Thymus (tissue), 11 donors: Measurements from ENCODE around the gene WSCD2. TPM values are rescaled to one million over a fixed set of nuclear protein-coding genes. Genes with fewer than 3 reads are reported as not detected.

Source experiments
- DNase-seq, 9 donors: peaks; one replicate each; pipeline ENCODE4 v3.0.0-alpha.2; 2013; ENCODE audit warnings: low spot score in 9 of 9, low read depth in 6 of 9, missing footprints in 1 of 9
- H3K27ac ChIP-seq, 2 donors: one replicate each; pipeline ENCODE4 v1.5.1; 2013; ENCODE audit warnings: control low read depth in 1 of 2, low read depth in 1 of 2, low read length in 1 of 2, mild to moderate bottlenecking in 1 of 2, moderate library complexity in 1 of 2
- H3K27me3 ChIP-seq, 2 donors: one replicate each; pipeline ENCODE4 v1.5.1; 2013; ENCODE audit warnings: low read length in 1 of 2; ENCODE audit not compliant: control insufficient read depth in 2 of 2, insufficient read depth in 1 of 2
- H3K36me3 ChIP-seq, 2 donors: one replicate each; pipeline ENCODE4 v1.5.1; 2013; ENCODE audit warnings: low read length in 1 of 2, mild to moderate bottlenecking in 1 of 2, moderate library complexity in 1 of 2; ENCODE audit not compliant: control insufficient read depth in 2 of 2, insufficient read depth in 2 of 2
- H3K4me1 ChIP-seq, 2 donors: one replicate each; pipeline ENCODE4 v1.5.1; 2013; ENCODE audit warnings: low read length in 2 of 2; ENCODE audit not compliant: control insufficient read depth in 2 of 2, insufficient read depth in 2 of 2
- H3K4me3 ChIP-seq, 2 donors: one replicate each; pipeline ENCODE4 v1.5.1; 2013; ENCODE audit warnings: low read length in 2 of 2, control low read depth in 1 of 2, mild to moderate bottlenecking in 1 of 2
- H3K9me3 ChIP-seq, 2 donors: one replicate each; pipeline ENCODE4 v1.5.1; 2013; ENCODE audit warnings: low read length in 1 of 2, mild to moderate bottlenecking in 1 of 2; ENCODE audit not compliant: control insufficient read depth in 2 of 2, insufficient read depth in 1 of 2
- WGBS: extraction: QIAGEN DNeasy Blood & Tissue Kit; methylation state at CpG from one replicate; pipeline ENCODE4 v1.1.7; 2013; 5-methylcytosine and 5-hydroxymethylcytosine counted together
- polyA plus RNA-seq: library from polyadenylated mRNA; stranded (reverse); fragments of 200-250 nt; gene quantifications from one replicate; pipeline ENCODE4 v1.2.3, GENCODE V29; 2013
- total RNA-seq: library from RNA; stranded (reverse); fragments of 120-200 nt; gene quantifications from one replicate; pipeline ENCODE4 v1.2.4, GENCODE V29; 2013
- donor health status: healthy.

Gene WSCD2
- total and polyA plus RNA-seq, 2 donors, result 0.02 to 0.33 TPM

GRCh38 chr12:108277613-108278012 is 148.5 kb downstream of the WSCD2 start:
- Histone ChIP-seq H3K36me3 (no peaks in the 10 kb centered on the region), H3K27me3 (no peaks in the 10 kb centered on the region), H3K4me1 (no peaks in the 10 kb centered on the region), H3K27ac (no peak overlapping the region), H3K4me3 (no peak overlapping the region), H3K9me3 (no peaks in the 10 kb centered on the region)
- no peak for DNase-seq

GRCh38 chr12:108282160-108282559 is 153.1 kb downstream of the WSCD2 start:
- DNase-seq, result no peak
- no peaks in the 10 kb centered on the region for H3K27me3 ChIP-seq
- no peaks in the 10 kb centered on the region for H3K4me1 ChIP-seq
- WGBS, result 44% methylated on average over 2 of the region's 2 CpGs
- no peaks in the 10 kb centered on the region for H3K36me3 ChIP-seq
- H3K9me3 ChIP-seq, result no peaks in the 10 kb centered on the region
- H3K27ac ChIP-seq, result no peak overlapping the region
- no peak overlapping the region for H3K4me3 ChIP-seq

GRCh38 chr12:108282676-108283075 is 153.6 kb downstream of the WSCD2 start:
- Histone ChIP-seq H3K9me3 (no peaks in the 10 kb centered on the region), H3K4me3 (no peak overlapping the region), H3K27ac (no peak overlapping the region), H3K36me3 (no peaks in the 10 kb centered on the region), H3K4me1 (no peaks in the 10 kb centered on the region), H3K27me3 (no peaks in the 10 kb centered on the region)
- no peak for DNase-seq
- 7% methylated on average over 3 of the region's 3 CpGs for WGBS

GRCh38 chr12:108284163-108284562 is 155.1 kb downstream of the WSCD2 start:
- H3K4me1 ChIP-seq, result no peaks in the 10 kb centered on the region
- H3K27ac ChIP-seq, result no peak overlapping the region
- H3K9me3 ChIP-seq, result no peaks in the 10 kb centered on the region
- H3K36me3 ChIP-seq, result no peaks in the 10 kb centered on the region
- peak in 1 of 9 donors; percentile 14 for DNase-seq
- WGBS, result 74% methylated on average over 7 of the region's 7 CpGs
- H3K4me3 ChIP-seq, result no peak overlapping the region
- no peaks in the 10 kb centered on the region for H3K27me3 ChIP-seq

- WGBS, result 89% methylated on average over 2 of the region's 2 CpGs
- Histone ChIP-seq H3K4me1 (no peaks in the 10 kb centered on the region), H3K27ac (no peak overlapping the region), H3K4me3 (no peak overlapping the region), H3K36me3 (no peaks in the 10 kb centered on the region), H3K9me3 (no peaks in the 10 kb centered on the region), H3K27me3 (no peaks in the 10 kb centered on the region)
- no peak for DNase-seq
Observed at GRCh38 chr12:108285016-108285415, 155.9 kb downstream of the WSCD2 start.

GRCh38 chr12:108287227-108287626 is 158.1 kb downstream of the WSCD2 start:
- H3K4me3 ChIP-seq, result no peak overlapping the region
- no peaks in the 10 kb centered on the region for H3K4me1 ChIP-seq
- no peak overlapping the region for H3K27ac ChIP-seq
- no peaks in the 10 kb centered on the region for H3K9me3 ChIP-seq
- WGBS, result 98% methylated on average over 3 of the region's 3 CpGs
- H3K36me3 ChIP-seq, result no peaks in the 10 kb centered on the region
- DNase-seq, result no peak
- H3K27me3 ChIP-seq, result no peaks in the 10 kb centered on the region

GRCh38 chr12:108289350-108290161 is 160.5 kb downstream of the WSCD2 start:
- 89% methylated on average over 11 of the region's 11 CpGs for WGBS
- no peak overlapping the region for H3K27ac ChIP-seq
- no peaks in the 10 kb centered on the region for H3K36me3 ChIP-seq
- H3K4me3 ChIP-seq, result no peak overlapping the region
- DNase-seq, result no peak
- no peaks in the 10 kb centered on the region for H3K27me3 ChIP-seq
- no peaks in the 10 kb centered on the region for H3K9me3 ChIP-seq
- no peaks in the 10 kb centered on the region for H3K4me1 ChIP-seq

GRCh38 chr12:108295641-108296040 is 166.6 kb downstream of the WSCD2 start:
- WGBS, result 92% methylated on average over 8 of the region's 8 CpGs
- Histone ChIP-seq H3K9me3 (no peaks in the 10 kb centered on the region), H3K4me3 (no peak overlapping the region), H3K36me3 (no peaks in the 10 kb centered on the region), H3K27ac (no peak overlapping the region), H3K4me1 (no peaks in the 10 kb centered on the region), H3K27me3 (no peaks in the 10 kb centered on the region)
- DNase-seq, result no peak

- Histone ChIP-seq H3K4me1 (no peaks in the 10 kb centered on the region), H3K27ac (no peak overlapping the region), H3K9me3 (no peaks in the 10 kb centered on the region), H3K36me3 (no peaks in the 10 kb centered on the region), H3K4me3 (no peak overlapping the region), H3K27me3 (no peaks in the 10 kb centered on the region)
- WGBS, result 55% methylated on average over 3 of the region's 3 CpGs
- no peak for DNase-seq
Observed at GRCh38 chr12:108296945-108297344, 167.9 kb downstream of the WSCD2 start.
